ENCODE results near the gene RECQL. TPM values are rescaled to one million over a fixed set of nuclear protein-coding genes. Genes with fewer than 3 reads are reported as not detected.
"Not testable (repeated sequence)": the region's sequence is repeated elsewhere in the genome, so short reads cannot be mapped to it uniquely, and the experiment has no call there.

The RECQL gene
- total RNA-seq, 5 donors from 2014 or later (not counting 1 experiment from before 2014, with no cell fraction given): 25.4 to 70.8 (median 53.8) TPM

GRCh38 chr12:21429994-21430393, 71.4 kb downstream of the RECQL start:
- Mint-ChIP-seq H3K27me3 (peaks cover 0 to 4% of the 10 kb centered on the region in 2 donors), H3K36me3 (no peaks in the 10 kb centered on the region), H3K9me3 (peaks cover 0 to 4% (median 0%) of the 10 kb centered on the region in 3 donors), H3K4me1 (no peaks in the 10 kb centered on the region), H3K27ac (no peak overlapping the region), H3K4me3 (no peak overlapping the region)
- H3K36me3 ChIP-seq (ENCODE audit: control insufficient read depth in 2 of 2, extremely low read depth in 1 of 2, insufficient read depth in 1 of 2, low read length in 1 of 2): no peaks in the 10 kb centered on the region
- H3K27ac ChIP-seq (ENCODE audit: low read length): no peak overlapping the region
- ChIA-PET POLR2A (no interaction called here), CTCF (no interaction called here)
- H3K4me1 ChIP-seq (ENCODE audit: control insufficient read depth in 1 of 2, extremely low read depth in 1 of 2, insufficient read depth in 2 of 2, low read length in 2 of 2): no peaks in the 10 kb centered on the region
- no peak overlapping the region for H3K4me3 ChIP-seq (ENCODE audit: control insufficient read depth in 1 of 2, extremely low read depth in 1 of 2, low read length in 1 of 2)
- ATAC-seq (replicated peaks in 1 of 4): no peak
- no peak for DNase-seq
- 50% methylated on average over 2 of the region's 4 CpGs for WGBS (ENCODE audit: insufficient coverage)
- peaks cover 2 to 4% of the 10 kb centered on the region in 2 experiments for H3K27me3 ChIP-seq (replicated peaks in 1 of 2; ENCODE audit: control insufficient read depth in 2 of 2, extremely low read depth in 1 of 2, insufficient read depth in 2 of 2, low read length in 1 of 2)
- no peaks in the 10 kb centered on the region for H3K9me3 ChIP-seq

- WGBS (ENCODE audit: insufficient coverage): 80% methylated on average over 1 of the region's 4 CpGs
- peaks cover 2% of the 10 kb centered on the region in 2 experiments for H3K27me3 ChIP-seq (replicated peaks in 1 of 2; ENCODE audit: control insufficient read depth in 2 of 2, extremely low read depth in 1 of 2, insufficient read depth in 2 of 2, low read length in 1 of 2)
- no peaks in the 10 kb centered on the region for H3K36me3 ChIP-seq (ENCODE audit: control insufficient read depth in 2 of 2, extremely low read depth in 1 of 2, insufficient read depth in 1 of 2, low read length in 1 of 2)
- no peak overlapping the region for H3K27ac ChIP-seq (ENCODE audit: low read length)
- Mint-ChIP-seq H3K27me3 (peaks cover 0 to 4% of the 10 kb centered on the region in 2 donors), H3K36me3 (no peaks in the 10 kb centered on the region), H3K27ac (no peak overlapping the region), H3K4me3 (no peak overlapping the region), H3K9me3 (peaks cover 0 to 5% (median 0%) of the 10 kb centered on the region in 3 donors), H3K4me1 (no peaks in the 10 kb centered on the region)
- POLR2A ChIA-PET: no interaction called here
- ATAC-seq (replicated peaks in 1 of 4): no peak
- no peak for DNase-seq
- no peak overlapping the region for H3K4me3 ChIP-seq (ENCODE audit: control insufficient read depth in 1 of 2, extremely low read depth in 1 of 2, low read length in 1 of 2)
- no peaks in the 10 kb centered on the region for H3K4me1 ChIP-seq (ENCODE audit: control insufficient read depth in 1 of 2, extremely low read depth in 1 of 2, insufficient read depth in 2 of 2, low read length in 2 of 2)
- CTCF ChIA-PET: no interaction called here
- H3K9me3 ChIP-seq: no peaks in the 10 kb centered on the region
Observed at GRCh38 chr12:21428241-21428640, 73.2 kb downstream of the RECQL start.

DNA sequence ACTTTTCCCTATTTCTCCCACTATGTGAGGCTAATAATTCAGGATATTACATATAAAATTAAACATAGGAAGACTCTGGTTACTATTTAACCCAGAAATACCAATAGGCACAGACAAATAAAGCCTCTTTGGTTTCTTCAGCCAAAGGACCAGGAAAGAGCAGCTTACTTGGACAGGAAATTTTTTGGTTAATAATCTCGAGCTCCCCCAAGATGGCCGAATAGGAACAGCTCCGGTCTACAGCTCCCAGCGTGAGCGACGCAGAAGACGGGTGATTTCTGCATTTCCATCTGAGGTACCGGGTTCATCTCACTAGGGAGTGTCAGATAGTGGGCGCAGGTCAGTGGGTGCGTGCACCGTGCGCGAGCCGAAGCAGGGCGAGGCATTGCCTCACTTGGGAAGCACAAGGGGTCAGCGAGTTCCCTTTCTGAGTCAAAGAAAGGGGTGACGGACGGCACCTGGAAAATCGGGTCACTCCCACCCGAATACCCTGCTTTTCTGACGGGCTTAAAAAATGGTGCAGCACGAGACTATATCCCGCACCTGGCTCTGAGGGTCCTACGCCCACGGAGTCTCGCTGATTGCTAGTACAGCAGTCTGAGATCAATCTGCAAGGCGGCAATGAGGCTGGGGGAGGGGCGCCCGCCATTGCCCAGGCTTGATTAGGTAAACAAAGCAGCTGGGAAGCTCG, 82.3 kb downstream of the RECQL start:
- H3K4me1 ChIP-seq (ENCODE audit: control insufficient read depth in 1 of 2, extremely low read depth in 1 of 2, insufficient read depth in 2 of 2, low read length in 2 of 2); DNase-seq; H3K27ac Mint-ChIP-seq; H3K4me3 Mint-ChIP-seq; CTCF ChIA-PET; H3K36me3 Mint-ChIP-seq; ATAC-seq (replicated peaks in 1 of 4); H3K36me3 ChIP-seq (ENCODE audit: control insufficient read depth in 2 of 2, extremely low read depth in 1 of 2, insufficient read depth in 1 of 2, low read length in 1 of 2); POLR2A ChIA-PET; H3K27ac ChIP-seq (ENCODE audit: low read length); H3K9me3 Mint-ChIP-seq; H3K4me3 ChIP-seq (ENCODE audit: control insufficient read depth in 1 of 2, extremely low read depth in 1 of 2, low read length in 1 of 2); H3K27me3 ChIP-seq (replicated peaks in 1 of 2; ENCODE audit: control insufficient read depth in 2 of 2, extremely low read depth in 1 of 2, insufficient read depth in 2 of 2, low read length in 1 of 2); H3K4me1 Mint-ChIP-seq; H3K9me3 ChIP-seq: not testable (repeated sequence)
- 91% methylated on average over 16 of the region's 30 CpGs for WGBS (ENCODE audit: insufficient coverage)
- peaks cover 16 to 22% of the 10 kb centered on the region in 2 donors for H3K27me3 Mint-ChIP-seq

Other genes starting within 250 kb of the RECQL start
- gene SLCO1A2, start 166.7 kb downstream of the RECQL start, total RNA-seq: under 1 TPM in 1 of 5 donors, not detected in 4; 0.47 TPM
- not detected for gene IAPP, start 128.7 kb downstream of the RECQL start, total RNA-seq
- gene PYROXD1, start 64.0 kb downstream of the RECQL start, total RNA-seq: 10 to 100 TPM; 33.2 to 58.4 (median 42.4) TPM
- 10 to 100 TPM; 27.7 to 37.7 (median 35.1) TPM for gene GOLT1B, start 154 bp upstream of the RECQL start, total RNA-seq
- under 1 TPM in 4 of 5 donors, not detected in 1; 0.26 to 0.46 (median 0.32) TPM for gene SPX, start 24.7 kb upstream of the RECQL start, total RNA-seq
- gene GYS2, start 103.2 kb upstream of the RECQL start, total RNA-seq: under 1 TPM in 3 of 5 donors, not detected in 2; 0.23 to 0.40 (median 0.28) TPM
- 100 to 1,000 TPM; 680 to 879 (median 854) TPM for gene LDHB, start 156.2 kb upstream of the RECQL start, total RNA-seq

Data from T-cell (primary cell).